ENCODE results near the gene MTG2. TPM values are rescaled to one million over a fixed set of nuclear protein-coding genes. Genes with fewer than 3 reads are reported as not detected.

Gene MTG2
- total RNA-seq, 1 donor from 2014 or later: 29.4 TPM

DNA sequence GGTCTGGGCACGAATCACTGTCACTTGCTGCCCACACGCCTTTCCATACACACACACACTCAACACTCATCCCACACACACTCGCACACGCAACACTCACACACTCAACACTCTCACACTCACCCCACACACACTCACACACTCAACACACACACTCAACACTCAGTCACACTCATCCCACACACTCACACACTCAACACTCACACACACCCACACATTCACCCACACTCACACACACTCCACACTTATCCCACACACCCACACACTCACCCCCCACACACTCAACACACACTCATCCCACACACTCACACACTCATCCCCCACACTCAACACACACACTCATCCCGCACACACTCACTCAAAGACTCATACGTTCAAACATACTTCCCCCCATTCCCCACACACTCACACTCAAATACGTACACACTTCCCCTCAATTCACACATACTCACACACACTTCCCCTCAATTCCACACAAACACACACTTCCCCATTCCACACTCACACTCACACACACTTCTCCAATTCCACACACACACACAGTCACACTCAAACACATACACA is 46.2 kb downstream of the MTG2 start:
- TF ChIP-seq, protein P1, sequence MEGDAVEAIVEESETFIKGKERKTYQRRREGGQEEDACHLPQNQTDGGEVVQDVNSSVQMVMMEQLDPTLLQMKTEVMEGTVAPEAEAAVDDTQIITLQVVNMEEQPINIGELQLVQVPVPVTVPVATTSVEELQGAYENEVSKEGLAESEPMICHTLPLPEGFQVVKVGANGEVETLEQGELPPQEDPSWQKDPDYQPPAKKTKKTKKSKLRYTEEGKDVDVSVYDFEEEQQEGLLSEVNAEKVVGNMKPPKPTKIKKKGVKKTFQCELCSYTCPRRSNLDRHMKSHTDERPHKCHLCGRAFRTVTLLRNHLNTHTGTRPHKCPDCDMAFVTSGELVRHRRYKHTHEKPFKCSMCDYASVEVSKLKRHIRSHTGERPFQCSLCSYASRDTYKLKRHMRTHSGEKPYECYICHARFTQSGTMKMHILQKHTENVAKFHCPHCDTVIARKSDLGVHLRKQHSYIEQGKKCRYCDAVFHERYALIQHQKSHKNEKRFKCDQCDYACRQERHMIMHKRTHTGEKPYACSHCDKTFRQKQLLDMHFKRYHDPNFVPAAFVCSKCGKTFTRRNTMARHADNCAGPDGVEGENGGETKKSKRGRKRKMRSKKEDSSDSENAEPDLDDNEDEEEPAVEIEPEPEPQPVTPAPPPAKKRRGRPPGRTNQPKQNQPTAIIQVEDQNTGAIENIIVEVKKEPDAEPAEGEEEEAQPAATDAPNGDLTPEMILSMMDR (IDR thresholded peaks at IDR 0.05; ENCODE audit: unreplicated experiment): no peak
- Mint-ChIP-seq H3K4me1 (no peaks in the 10 kb centered on the region), H3K36me3 (no peaks in the 10 kb centered on the region), H3K4me3 (no peak overlapping the region), H3K27ac (no peak overlapping the region), H3K9me3 (no peaks in the 10 kb centered on the region), H3K27me3 (ENCODE audit: low read depth) (peaks cover 34% of the 10 kb centered on the region)
- DNase-seq (ENCODE audit: low spot score in 2 of 2, unreplicated experiment in 2 of 2): no peak

DNA sequence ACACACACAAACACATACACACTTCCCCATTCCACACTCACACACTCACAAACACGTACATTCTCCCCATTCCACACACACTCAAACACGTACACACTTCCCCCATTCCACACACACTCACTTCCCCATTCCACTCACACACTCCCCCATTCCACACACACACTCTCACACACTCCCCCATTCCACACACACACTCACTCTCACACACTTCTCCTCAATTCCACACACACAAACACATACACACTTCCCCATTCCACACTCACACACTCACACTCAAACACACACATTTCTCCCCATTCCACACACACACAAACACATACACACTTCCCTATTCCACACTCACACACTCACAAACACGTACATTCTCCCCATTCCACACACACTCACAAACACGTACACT is 46.8 kb downstream of the MTG2 start:
- no peak for DNase-seq (ENCODE audit: low spot score in 2 of 2, unreplicated experiment in 2 of 2)
- Mint-ChIP-seq H3K9me3 (no peaks in the 10 kb centered on the region), H3K4me3 (no peak overlapping the region), H3K27ac (no peak overlapping the region), H3K4me1 (no peaks in the 10 kb centered on the region), H3K36me3 (no peaks in the 10 kb centered on the region), H3K27me3 (ENCODE audit: low read depth) (peaks cover 28% of the 10 kb centered on the region)
- TF ChIP-seq, protein P1 (IDR thresholded peaks at IDR 0.05; ENCODE audit: unreplicated experiment): no peak

DNA sequence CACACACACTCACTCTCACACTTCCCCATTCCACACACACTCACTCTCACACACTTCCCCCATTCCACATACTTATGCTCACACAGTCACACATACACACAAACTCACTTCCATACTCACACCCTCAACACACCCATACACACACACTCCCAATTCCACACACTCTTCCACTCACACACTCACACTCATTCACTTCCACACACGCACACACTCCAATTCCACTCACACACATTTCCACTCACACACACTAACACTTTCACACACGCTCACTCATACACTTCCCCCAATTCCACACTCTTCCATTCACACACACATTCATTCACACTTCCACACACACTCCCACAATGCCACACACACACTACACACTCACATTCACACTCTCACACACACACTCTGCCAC is 47.4 kb downstream of the MTG2 start:
- TF ChIP-seq, protein P1 (IDR thresholded peaks at IDR 0.05; ENCODE audit: unreplicated experiment): no peak
- no peaks in the 10 kb centered on the region for H3K4me1 Mint-ChIP-seq

DNA sequence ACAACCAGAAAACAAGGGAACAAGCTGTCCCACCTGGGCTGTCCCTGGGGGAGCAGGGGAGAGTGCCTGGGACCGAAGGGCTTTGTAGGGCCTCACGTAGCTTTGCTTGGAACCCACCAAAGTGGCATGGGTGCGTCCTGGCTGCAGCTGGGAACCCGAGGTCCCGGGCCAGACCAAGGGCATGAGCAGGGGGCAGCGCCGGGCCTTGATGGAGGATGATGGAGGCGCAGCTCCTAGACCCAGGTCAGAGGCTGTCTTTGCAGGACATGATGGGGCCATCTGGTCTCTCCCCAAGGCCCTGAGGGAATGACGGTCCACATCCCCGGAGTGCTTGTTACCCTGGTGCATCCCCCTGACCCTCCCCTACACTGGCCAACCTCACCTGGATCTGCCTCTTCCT is 47.9 kb downstream of the MTG2 start:
- Mint-ChIP-seq H3K4me1 (no peaks in the 10 kb centered on the region), H3K27ac (no peak overlapping the region), H3K9me3 (no peaks in the 10 kb centered on the region), H3K4me3 (no peak overlapping the region), H3K36me3 (no peaks in the 10 kb centered on the region), H3K27me3 (ENCODE audit: low read depth) (peaks cover 18% of the 10 kb centered on the region)
- TF ChIP-seq, protein P1 (IDR thresholded peaks at IDR 0.05; ENCODE audit: unreplicated experiment): no peak
- no peak for DNase-seq (ENCODE audit: low spot score in 2 of 2, unreplicated experiment in 2 of 2)

More for the DNA sequence above, 47.4 kb downstream of the MTG2 start:
- DNase-seq (ENCODE audit: low spot score in 2 of 2, unreplicated experiment in 2 of 2): no peak
- H3K27me3 Mint-ChIP-seq (ENCODE audit: low read depth): peaks cover 22% of the 10 kb centered on the region
- no peak overlapping the region for H3K4me3 Mint-ChIP-seq
- no peaks in the 10 kb centered on the region for H3K9me3 Mint-ChIP-seq
- no peaks in the 10 kb centered on the region for H3K36me3 Mint-ChIP-seq
- no peak overlapping the region for H3K27ac Mint-ChIP-seq

DNA sequence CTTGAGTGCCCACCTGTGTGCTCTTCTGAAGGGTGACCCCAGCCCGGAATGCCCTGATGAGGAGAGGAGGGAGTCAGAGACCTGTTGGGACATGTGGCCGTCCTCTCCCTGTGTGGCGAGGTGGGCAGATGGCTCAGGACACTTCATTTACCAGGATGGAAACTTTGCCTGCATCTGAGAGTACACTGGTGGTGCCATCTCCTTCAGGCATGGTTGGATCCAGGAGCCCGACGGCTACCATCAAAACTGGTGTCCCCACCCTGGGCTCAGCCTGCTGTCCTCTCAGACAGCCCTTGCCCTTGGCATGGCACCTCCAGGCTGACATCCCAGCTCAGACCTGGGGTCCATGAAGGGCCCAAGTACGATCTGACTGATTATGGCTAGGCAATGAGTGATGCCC is 48.5 kb downstream of the MTG2 start:
- peaks cover 12% of the 10 kb centered on the region for H3K27me3 Mint-ChIP-seq (ENCODE audit: low read depth)
- DNase-seq (ENCODE audit: low spot score in 2 of 2, unreplicated experiment in 2 of 2): no peak
- no peak overlapping the region for H3K27ac Mint-ChIP-seq
- H3K4me1 Mint-ChIP-seq: no peaks in the 10 kb centered on the region
- H3K36me3 Mint-ChIP-seq: no peaks in the 10 kb centered on the region
- no peak overlapping the region for H3K4me3 Mint-ChIP-seq
- TF ChIP-seq, protein P1 (IDR thresholded peaks at IDR 0.05; ENCODE audit: unreplicated experiment): no peak
- H3K9me3 Mint-ChIP-seq: no peaks in the 10 kb centered on the region

DNA sequence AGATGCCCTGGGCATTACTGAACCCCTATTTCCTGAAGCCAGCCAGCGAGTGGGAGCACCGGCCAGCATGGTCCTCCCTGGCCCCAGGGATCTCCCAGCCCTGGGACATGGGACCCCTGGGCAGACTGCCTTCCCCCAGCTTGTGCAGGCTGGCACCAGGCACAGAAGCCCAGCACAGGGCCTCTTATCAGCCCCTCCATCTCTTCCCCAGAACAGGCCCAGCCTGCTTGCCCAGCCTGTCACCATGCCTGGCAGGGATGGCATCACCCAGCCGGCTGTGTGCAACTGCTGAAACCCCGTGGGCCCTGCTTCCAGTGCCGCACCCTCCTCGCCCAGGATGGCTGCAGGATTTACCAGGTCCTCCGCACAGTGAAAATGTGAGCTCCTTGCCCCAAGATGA is 49.4 kb downstream of the MTG2 start:
- no peaks in the 10 kb centered on the region for H3K4me1 Mint-ChIP-seq
- H3K36me3 Mint-ChIP-seq: no peaks in the 10 kb centered on the region
- TF ChIP-seq, protein P1 (IDR thresholded peaks at IDR 0.05; ENCODE audit: unreplicated experiment): no peak
- no peaks in the 10 kb centered on the region for H3K9me3 Mint-ChIP-seq
- no peak overlapping the region for H3K4me3 Mint-ChIP-seq
- peaks cover 3% of the 10 kb centered on the region for H3K27me3 Mint-ChIP-seq (ENCODE audit: low read depth)
- no peak for DNase-seq (ENCODE audit: low spot score in 2 of 2, unreplicated experiment in 2 of 2)
- no peak overlapping the region for H3K27ac Mint-ChIP-seq
